Osteocyte (in vitro differentiated cells): ENCODE results near the gene CMPK2. TPM values are rescaled to one million over a fixed set of nuclear protein-coding genes. Genes with fewer than 3 reads are reported as not detected.
"Not testable (repeated sequence)": the region's sequence is repeated elsewhere in the genome, so short reads cannot be mapped to it uniquely, and the experiment has no call there.

Source experiments
- DNase-seq: peaks from one replicate; pipeline ENCODE4 v3.0.0; 2021; ENCODE audit warnings: mixed read lengths; ENCODE audit not compliant: unreplicated experiment; ENCODE audit errors: extremely low spot score
- H3K27ac Mint-ChIP-seq: one replicate; pipeline ENCODE4 v1.8.0; 2021; ENCODE audit warnings: mild to moderate bottlenecking, mixed read lengths; ENCODE audit not compliant: unreplicated experiment
- H3K27me3 Mint-ChIP-seq: one replicate; pipeline ENCODE4 v1.8.0; 2021; ENCODE audit warnings: mixed read lengths; ENCODE audit not compliant: unreplicated experiment
- H3K36me3 Mint-ChIP-seq: one replicate; pipeline ENCODE4 v1.8.0; 2021; ENCODE audit warnings: mixed read lengths; ENCODE audit not compliant: unreplicated experiment
- H3K4me1 Mint-ChIP-seq: one replicate; pipeline ENCODE4 v1.8.0; 2021; ENCODE audit warnings: mixed read lengths; ENCODE audit not compliant: unreplicated experiment
- H3K4me3 Mint-ChIP-seq: one replicate; pipeline ENCODE4 v1.8.0; 2021; ENCODE audit warnings: mild to moderate bottlenecking, moderate library complexity, mixed read lengths; ENCODE audit not compliant: unreplicated experiment
- H3K9me3 Mint-ChIP-seq: one replicate; pipeline ENCODE4 v1.8.0; 2021; ENCODE audit warnings: mixed read lengths; ENCODE audit not compliant: unreplicated experiment
- CTCF ChIP-seq: fragments of 200-600 bp; sonication (generic); IDR thresholded peaks from 2 replicates; pipeline ENCODE4 v1.5.0; 2021; ENCODE audit warnings: antibody characterized with exemption, mild to moderate bottlenecking, moderate library complexity
- total RNA-seq: library from RNA; stranded (reverse); gene quantifications from 2 replicates; pipeline ENCODE4 v1.2.1, GENCODE V29; 2021

Gene CMPK2
- total RNA-seq, 1 donor from 2014 or later: 1.1 TPM

- DNase-seq: no peak
- no peak overlapping the region for H3K4me3 Mint-ChIP-seq
- TF ChIP-seq CTCF: no peak
- peaks cover 24% of the 10 kb centered on the region for H3K27me3 Mint-ChIP-seq
- no peak overlapping the region for H3K27ac Mint-ChIP-seq
- H3K9me3 Mint-ChIP-seq: no peaks in the 10 kb centered on the region
- H3K36me3 Mint-ChIP-seq: no peaks in the 10 kb centered on the region
- H3K4me1 Mint-ChIP-seq: peaks cover 2% of the 10 kb centered on the region
Observed at GRCh38 chr2:6911721-6912120, 46.0 kb upstream of the CMPK2 start.

- Mint-ChIP-seq H3K27me3 (peaks cover 31% of the 10 kb centered on the region), H3K36me3 (no peaks in the 10 kb centered on the region), H3K4me3 (no peak overlapping the region), H3K27ac (no peak overlapping the region), H3K9me3 (no peaks in the 10 kb centered on the region), H3K4me1 (peaks cover 2% of the 10 kb centered on the region)
- TF ChIP-seq CTCF: no peak
- no peak for DNase-seq
Observed at GRCh38 chr2:6909431-6910385, 44.0 kb upstream of the CMPK2 start.

- Mint-ChIP-seq H3K4me3 (no peak overlapping the region), H3K27ac (no peak overlapping the region), H3K27me3 (peaks cover 37% of the 10 kb centered on the region), H3K9me3 (no peaks in the 10 kb centered on the region), H3K36me3 (no peaks in the 10 kb centered on the region), H3K4me1 (no peaks in the 10 kb centered on the region)
- no peak for DNase-seq
- TF ChIP-seq CTCF: no peak
Observed at GRCh38 chr2:6908291-6908690, 42.6 kb upstream of the CMPK2 start.

- H3K27ac Mint-ChIP-seq: no peak overlapping the region
- H3K4me3 Mint-ChIP-seq: no peak overlapping the region
- H3K4me1 Mint-ChIP-seq: no peaks in the 10 kb centered on the region
- H3K36me3 Mint-ChIP-seq: no peaks in the 10 kb centered on the region
- peaks cover 7% of the 10 kb centered on the region for H3K9me3 Mint-ChIP-seq
- TF ChIP-seq CTCF: no peak
- H3K27me3 Mint-ChIP-seq: peaks cover 54% of the 10 kb centered on the region
- no peak for DNase-seq
Observed at GRCh38 chr2:6906165-6906741, 40.5 kb upstream of the CMPK2 start.

- H3K4me1 Mint-ChIP-seq: no peaks in the 10 kb centered on the region
- H3K27ac Mint-ChIP-seq: no peak overlapping the region
- H3K27me3 Mint-ChIP-seq: peaks cover 58% of the 10 kb centered on the region
- H3K4me3 Mint-ChIP-seq: no peak overlapping the region
- no peak for TF ChIP-seq CTCF
- no peaks in the 10 kb centered on the region for H3K36me3 Mint-ChIP-seq
- no peak for DNase-seq
- peaks cover 7% of the 10 kb centered on the region for H3K9me3 Mint-ChIP-seq
Observed at GRCh38 chr2:6905668-6906067, 40.0 kb upstream of the CMPK2 start.

GRCh38 chr2:6902581-6902980, 36.9 kb upstream of the CMPK2 start:
- peaks cover 58% of the 10 kb centered on the region for H3K27me3 Mint-ChIP-seq

More at GRCh38 chr2:6902581-6902980, 36.9 kb upstream of the CMPK2 start:
- not testable (repeated sequence) for H3K36me3 Mint-ChIP-seq, H3K9me3 Mint-ChIP-seq, H3K4me1 Mint-ChIP-seq, H3K4me3 Mint-ChIP-seq, H3K27ac Mint-ChIP-seq, DNase-seq
